IPS-18c (cell line): ENCODE data around the gene GCA.

Experiments
- H3K4me3 ChIP-seq: 2 replicates; pipeline ENCODE4 v1.7.0; 2013; ENCODE audit warnings: low read depth, mild to moderate bottlenecking, low read length, moderate library complexity; ENCODE audit not compliant: insufficient read depth
- H3K9me3 ChIP-seq: one replicate; pipeline ENCODE4 v1.6.1; 2013; ENCODE audit warnings: mild to moderate bottlenecking, low read length, moderate library complexity; ENCODE audit not compliant: control insufficient read depth, insufficient read depth

Gene GCA, protein sequence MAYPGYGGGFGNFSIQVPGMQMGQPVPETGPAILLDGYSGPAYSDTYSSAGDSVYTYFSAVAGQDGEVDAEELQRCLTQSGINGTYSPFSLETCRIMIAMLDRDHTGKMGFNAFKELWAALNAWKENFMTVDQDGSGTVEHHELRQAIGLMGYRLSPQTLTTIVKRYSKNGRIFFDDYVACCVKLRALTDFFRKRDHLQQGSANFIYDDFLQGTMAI

DNA sequence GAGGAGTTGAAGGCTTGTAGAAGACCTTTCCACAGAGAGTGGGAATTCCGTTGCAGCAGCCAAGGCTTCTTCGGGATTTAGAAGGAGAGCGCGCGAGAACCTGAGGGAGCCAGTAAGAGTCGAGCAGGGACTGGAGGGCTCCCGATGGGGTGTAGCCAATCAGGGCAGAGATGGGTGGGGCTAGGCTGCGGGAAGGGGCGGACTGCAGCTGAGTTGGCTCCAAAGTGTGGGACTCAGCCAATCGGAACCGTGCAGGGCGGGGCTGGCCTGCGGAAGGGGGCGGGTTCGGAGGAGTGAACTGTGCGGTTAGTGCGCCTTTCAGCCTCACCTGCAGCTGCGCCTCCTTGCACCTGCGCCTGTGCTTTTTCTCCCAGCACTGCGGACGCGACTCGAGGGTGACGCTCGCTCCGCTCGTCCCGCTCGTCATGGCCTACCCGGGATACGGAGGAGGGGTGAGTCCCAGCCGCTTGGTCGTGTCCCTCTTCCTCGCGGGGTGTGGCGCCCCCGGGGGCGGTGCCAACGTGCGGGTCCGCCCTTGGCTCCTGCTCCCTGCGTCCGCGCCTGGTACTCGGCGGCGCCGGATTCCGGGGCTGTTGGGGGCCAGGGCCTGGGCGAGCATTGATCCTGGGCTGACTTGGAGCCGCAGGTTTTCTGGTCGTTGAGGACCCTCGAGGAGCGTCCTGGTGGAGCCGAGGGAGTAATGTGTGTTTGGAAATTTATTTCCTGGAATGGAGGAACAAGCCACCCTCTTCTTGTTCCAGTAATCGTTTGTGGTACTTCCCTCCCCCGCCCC is at the start of gene GCA:
TSS of gene GCA (plus strand) at position 309 of the 793 bp plus-strand sequence. CDS start at position 426, 117 bp downstream.
- peak within 1 kb of the TSS; percentile 87 for H3K4me3 ChIP-seq
- H3K9me3 ChIP-seq = no peaks in the 10 kb centered on the region

DNA sequence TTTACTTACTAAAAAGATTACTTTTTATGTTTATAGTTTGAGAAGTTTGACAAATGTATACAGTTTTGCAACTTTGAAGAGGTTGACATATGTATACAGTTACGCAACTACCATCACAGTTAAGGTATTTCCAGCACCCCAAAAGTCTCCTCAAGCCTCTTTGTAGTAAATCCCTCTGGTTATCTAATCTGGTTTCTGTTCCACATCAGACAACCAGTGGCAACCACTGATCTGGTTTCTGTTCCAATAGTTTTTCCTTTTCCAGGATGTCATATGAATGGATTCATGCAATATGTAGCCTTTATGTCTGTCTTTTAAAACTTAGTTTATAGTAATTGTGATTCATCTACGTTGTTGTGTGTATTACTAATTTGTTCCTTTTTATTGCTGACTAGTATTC is 48.9 kb upstream of the GCA start:
- Histone ChIP-seq H3K9me3 (no peaks in the 10 kb centered on the region), H3K4me3 (no peak overlapping the region)

DNA sequence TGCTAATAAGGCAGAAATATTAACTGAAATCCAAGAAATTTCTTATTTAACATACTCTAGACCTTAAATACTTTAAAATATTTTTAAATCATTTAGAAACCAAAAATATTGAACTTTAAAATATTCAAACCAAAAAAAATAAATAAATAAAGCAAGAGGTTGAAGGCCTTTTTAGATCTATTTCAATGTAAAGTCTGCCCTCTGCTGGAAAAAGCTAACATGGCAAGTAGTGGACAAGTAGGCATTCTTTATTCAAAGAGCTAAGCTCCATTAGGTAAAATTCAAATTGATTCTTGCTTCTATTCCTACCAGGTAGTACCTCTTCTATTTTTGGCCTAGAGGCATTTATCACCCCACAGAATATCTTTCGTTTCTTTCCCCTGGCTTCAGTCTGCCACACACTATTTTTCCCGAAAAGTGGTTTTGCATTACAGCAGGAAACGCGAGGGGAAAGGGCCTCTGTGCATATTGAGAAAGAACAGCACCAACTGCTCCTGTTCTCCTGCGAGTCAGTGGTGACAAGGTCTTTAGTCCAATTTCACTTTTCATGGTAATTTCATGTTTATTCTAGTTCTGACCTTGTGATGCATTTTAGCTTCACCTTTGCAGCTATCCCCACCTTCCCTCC is 45.9 kb upstream of the GCA start:
- Histone ChIP-seq H3K4me3 (no peak overlapping the region), H3K9me3 (no peaks in the 10 kb centered on the region)

DNA sequence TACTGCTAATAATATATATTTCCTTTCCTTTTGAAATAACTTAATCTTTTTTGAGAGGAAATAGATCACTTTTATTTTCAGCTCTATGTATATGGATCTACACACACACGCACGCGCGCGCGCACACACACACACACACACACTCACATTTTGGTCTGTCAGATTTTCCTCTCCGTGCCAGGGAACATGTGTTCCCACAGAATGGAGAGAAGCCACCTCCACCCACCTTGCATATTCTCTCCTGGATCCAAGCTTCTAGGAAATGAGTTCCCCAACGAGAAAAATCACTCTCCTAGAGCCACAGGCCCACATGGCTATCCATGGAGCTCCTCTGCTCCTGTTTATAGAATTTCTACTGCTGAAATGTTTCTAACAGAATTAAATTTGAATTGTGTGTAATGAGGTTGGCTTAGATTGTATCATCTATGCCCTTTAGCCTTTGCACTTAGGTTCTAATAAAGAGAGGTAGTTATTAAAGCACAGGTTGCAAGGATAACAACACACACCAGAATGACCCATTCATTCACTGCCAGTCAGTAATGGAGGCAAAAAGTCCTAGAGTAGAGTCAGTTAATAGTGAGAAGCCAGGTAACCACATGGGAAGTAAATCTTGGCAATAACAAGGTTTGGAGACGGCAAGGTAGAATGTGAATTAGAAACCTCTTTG is 45.1 kb upstream of the GCA start:
- H3K4me3 ChIP-seq = no peak overlapping the region
- H3K9me3 ChIP-seq = no peaks in the 10 kb centered on the region

DNA sequence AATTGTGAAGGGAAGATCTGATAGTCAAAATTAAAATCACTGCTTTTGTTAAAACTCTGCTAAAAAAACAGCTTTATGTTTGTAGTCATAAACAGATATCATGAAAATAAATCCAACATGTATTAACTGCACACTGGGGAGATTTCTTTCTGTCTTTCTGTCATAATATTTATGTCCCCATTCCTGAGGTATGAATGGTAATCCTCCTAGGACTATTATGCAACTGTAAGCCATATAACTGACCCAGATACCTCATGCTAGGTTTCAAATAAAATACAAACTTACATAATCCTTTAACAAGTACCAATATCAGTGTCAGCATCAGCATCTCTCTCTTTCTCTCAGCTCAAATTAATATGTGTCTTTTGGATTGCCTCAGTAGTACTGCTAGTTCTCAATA is 43.7 kb upstream of the GCA start:
- no peak overlapping the region for H3K4me3 ChIP-seq
- no peaks in the 10 kb centered on the region for H3K9me3 ChIP-seq

DNA sequence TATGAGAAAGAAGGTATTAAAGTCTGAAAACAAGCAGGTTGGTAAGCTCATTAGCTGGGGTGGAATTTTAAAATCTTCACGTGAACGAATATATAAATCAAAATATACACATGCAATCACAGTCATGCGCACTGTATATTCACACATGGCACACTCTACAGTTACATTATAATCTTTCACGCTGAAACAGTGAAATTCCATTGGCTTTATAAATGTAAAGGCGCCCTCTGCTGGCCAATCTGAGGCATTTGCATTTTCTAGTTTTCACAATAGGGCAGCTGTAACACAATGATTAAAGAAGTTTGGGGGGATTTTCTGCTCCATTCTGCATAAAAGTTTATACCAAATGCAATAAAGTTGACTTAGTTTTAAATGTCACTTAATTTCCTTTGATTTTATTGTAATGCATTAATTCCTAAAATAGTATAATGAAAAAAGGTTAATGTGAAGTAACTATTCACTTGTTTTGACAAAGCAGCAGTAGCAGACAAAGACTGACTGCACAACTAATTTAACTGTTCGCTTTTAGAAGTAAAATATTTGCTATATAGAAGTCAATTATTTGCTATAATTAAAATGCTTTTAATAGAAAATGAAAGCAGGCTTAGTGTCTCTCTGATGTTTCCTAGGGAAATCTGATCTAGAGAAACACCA is 42.7 kb upstream of the GCA start:
- H3K4me3 ChIP-seq = no peak overlapping the region

DNA sequence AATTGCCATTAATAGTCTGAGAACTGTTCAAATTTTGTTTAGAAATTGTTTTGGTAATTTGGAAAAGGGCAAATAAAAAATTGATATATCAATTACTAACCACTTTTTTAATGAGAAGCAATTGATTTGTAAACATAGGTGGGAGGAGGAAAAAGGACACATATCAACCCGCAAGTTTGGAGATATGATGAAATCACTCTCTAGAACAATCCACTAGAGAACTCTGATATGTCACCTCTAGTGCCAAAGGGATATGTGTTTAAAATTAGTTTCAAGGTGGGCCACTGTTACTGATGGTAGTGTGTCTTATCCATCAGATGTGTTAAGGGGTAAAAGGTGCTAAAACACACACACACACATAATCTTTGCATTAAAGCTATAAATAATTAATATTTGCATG is 42.1 kb upstream of the GCA start:
- Histone ChIP-seq H3K4me3 (no peak overlapping the region), H3K9me3 (no peaks in the 10 kb centered on the region)

More for the DNA sequence above, 42.7 kb upstream of the GCA start:
- H3K9me3 ChIP-seq = no peaks in the 10 kb centered on the region

DNA sequence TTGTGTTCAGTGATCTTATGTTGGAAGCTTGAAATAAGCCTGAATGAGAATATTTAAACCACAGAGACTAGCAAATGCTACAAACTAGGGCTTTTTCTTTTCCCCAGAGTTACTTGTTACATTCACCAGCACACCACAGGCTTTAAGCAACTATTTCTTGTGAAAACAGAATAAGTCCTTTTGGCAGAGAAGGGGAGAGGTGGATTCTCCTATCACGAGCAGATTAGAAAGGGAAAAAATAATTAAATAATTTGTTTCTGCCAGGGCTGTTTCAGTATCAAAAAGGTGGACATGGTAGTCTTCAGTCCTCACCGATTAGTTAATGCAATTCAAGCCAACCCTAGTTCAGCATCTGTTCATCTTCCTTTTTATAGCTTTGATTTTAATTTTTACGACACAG is 38.0 kb upstream of the GCA start:
- Histone ChIP-seq H3K4me3 (no peak overlapping the region), H3K9me3 (no peaks in the 10 kb centered on the region)

DNA sequence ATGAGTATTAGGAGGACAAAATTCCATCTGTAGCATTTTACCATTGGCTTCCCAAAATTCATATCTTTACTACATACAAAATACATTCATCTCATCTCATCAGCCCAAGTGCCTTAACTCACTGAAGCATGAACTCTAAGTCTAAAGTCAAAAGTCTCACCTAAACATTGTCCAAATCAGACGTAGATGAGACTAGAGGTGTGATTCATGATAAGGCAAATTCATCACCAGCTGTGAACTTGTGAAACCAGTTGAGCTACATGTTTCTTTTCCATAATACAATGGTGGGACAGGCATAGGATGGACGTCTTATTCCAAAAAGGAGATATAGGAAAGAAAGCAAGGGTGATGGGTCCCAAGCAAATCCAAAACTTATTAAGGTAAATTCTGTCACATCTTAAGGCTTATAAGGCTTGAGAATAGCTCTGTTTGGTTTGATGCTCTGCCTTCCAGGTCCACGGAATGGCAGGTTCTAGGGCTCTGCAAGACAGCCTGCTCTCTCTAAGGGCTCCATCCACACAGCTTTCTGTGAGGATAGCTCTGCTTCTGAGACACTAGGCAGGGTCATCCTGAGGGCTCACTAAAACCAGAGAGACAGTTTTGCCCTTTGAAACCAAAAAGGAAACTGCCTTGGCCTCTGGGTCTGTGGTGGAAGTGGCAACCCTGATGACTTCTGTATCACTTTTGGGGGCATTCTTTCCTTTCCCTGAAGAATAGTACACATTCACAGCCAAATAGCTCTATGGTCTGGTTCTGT is 35.0 kb upstream of the GCA start:
- no peaks in the 10 kb centered on the region for H3K9me3 ChIP-seq
- no peak overlapping the region for H3K4me3 ChIP-seq

DNA sequence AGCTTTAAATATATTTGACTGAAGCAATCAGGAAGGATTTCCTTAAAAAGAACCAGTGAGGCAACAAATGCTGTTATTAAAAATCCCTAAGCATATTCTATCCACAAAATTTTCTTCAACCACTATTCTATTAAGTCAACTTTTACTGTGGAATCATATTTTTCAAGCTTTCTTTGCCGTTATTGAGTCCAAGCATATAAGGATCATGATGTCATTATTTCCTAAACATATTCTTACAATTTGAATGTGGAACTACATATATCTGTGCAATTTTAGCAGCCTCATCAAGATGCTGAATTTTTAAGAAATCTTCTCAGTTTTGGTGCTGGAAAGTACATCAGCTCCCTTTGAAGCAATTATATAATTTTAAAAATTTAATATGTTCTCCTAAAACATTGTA is 31.1 kb upstream of the GCA start:
- no peak overlapping the region for H3K4me3 ChIP-seq

DNA sequence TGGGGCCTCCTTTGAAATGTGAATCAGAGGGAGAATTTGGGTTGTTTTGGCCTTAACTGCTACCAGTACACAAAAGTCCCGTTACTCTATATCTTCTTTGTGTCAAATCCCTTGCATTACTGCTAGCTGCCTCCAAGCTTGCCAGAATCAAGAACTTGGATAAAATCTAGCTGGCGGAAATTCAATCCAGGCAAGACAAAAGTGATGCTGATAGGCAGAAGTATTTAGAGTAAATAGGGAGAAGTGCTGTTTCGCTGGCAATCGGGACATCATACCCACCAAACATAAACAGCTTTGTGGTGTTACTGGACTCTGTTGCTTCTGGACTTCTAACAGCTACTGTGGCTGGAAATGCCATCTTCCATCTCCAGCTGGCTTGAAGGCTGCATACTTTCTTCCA is 28.0 kb upstream of the GCA start:
- Histone ChIP-seq H3K9me3 (no peaks in the 10 kb centered on the region), H3K4me3 (no peak overlapping the region)

More for the DNA sequence above, 31.1 kb upstream of the GCA start:
- H3K9me3 ChIP-seq = no peaks in the 10 kb centered on the region

DNA sequence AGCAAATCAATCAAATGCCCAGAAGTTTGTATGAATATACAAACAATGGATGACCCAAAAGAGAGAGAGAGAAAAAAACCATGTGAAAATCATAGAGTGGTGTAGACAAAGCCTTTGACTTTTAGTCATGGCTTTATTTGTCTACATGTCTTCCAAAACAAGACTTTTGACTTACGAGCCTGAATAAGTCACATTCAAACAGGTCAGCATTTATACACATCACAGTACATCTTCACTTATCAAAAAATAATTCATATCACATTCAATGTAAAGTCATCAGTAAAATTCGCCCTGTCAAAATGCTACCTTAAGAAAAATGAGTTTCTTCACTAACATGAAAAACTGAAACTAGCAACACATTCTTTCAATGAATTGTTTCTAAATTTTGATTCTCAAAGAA is 27.3 kb upstream of the GCA start:
- H3K4me3 ChIP-seq = no peak overlapping the region
- H3K9me3 ChIP-seq = no peaks in the 10 kb centered on the region

DNA sequence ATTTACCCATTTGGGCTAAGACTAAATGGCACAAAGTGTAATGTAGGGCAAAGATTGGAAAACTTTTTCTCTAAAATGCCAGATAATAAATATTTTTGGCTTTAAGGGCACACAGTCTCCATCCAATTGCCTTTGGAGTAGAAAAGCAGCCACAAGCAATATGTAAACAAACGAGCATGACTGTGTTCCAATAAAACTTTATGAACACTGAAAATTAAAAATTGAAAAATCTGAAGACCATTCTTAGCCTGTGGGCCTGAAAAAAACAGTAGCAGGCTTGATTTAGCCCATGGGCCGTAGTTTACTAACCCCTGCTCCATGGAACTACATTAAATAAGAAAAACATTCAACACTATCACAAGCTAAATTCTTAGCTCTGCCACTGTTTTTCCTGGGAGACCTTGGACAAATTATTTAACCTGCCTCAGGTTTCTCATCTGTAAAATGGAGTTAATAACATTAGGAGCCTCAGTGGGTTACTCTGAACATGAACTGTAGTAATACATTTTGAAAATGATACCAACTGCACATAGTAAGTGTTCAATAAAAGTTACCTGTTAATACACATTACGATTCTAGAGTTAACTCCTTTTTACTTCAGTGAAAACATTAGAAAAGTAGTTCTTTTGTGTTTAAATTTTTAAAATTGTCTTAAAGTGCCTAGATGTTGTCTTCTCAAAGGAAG is 26.7 kb upstream of the GCA start:
- no peaks in the 10 kb centered on the region for H3K9me3 ChIP-seq
- H3K4me3 ChIP-seq = peak overlapping the region; percentile 60; the same call in 1 of the 2 replicates

DNA sequence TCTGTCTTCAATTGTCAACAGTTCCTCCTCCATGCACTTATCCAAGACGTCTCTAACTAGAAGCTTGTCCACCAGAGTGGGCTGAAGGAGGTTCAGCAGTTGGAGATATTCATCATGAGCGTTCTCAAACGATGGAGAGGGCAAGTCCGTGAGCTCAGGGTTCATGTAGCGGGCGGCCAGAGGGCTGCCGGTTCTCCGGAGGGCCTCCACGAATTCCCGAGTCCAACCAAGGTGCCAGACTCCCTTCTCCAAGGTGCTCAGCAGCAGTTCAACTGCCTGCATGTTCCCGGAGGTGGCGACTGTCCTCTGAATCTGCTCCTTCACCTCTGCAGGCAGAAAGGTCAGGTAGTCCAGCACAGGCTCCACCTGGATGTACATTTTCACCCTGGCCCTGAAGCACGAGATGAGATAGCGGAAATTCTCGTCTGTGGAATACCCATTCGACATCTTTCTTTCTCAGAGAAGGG is 26.0 kb upstream of the GCA start:
- peak overlapping the region; percentile 60 for H3K4me3 ChIP-seq
- no peaks in the 10 kb centered on the region for H3K9me3 ChIP-seq

DNA sequence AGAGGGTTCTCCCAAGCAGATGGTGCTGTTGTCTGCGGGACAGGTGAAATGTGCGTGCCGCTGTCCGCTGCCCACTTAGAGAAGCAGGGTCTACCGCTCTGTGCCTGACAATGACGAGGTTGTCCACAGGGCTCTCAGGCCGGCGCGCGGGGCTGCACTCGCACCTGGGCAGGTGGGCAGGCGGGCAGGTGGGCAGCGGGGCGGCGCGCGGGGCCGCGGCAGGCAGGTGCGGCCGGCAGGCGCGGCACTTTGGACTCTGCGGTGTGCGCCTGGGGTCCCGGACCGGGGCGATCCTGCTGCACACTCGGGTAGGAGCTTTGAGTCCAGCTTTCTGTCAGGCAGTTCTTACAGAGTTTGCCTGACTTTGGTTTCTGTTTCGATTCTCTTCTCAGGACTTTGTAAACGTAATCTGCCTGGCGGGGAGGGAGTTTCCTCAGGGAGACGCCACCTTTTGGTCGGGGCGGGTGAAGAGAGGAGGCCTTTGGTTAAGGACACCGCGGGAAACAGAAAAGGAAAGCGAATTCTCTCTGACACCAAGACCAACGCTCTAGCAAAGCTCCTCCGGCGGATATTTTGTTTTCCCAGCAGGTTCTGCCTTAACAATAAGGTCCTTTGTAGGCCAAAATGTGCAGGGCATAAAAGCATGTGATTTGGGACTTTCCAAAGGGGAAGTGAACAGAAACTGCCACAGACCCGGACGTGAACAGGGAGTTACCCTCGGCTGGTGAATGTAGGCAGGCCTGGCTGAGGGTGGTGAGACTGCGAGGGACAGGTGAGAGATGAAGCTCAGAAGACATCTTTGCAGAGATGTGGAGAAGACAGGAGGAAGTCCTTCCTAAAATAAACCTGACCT is 25.4 kb upstream of the GCA start, which contains the start of gene IFIH1:
TSS of gene IFIH1 (minus strand) at position 357 of the 853 bp plus-strand sequence. CDS start 377 bp downstream, outside the sequence.
- H3K9me3 ChIP-seq = no peaks in the 10 kb centered on the region
- H3K4me3 ChIP-seq = peak within 1 kb of the TSS; percentile 60
